IMR-90 (cell line): Measurements from ENCODE around the gene PPP1R9A.

Source experiments
- CEBPB ChIP-seq: IDR thresholded peaks from 2 replicates; pipeline ENCODE4 v1.6.1; 2012; ENCODE audit warnings: low read depth, low read length, improper control_type of control experiment
- CHD1 ChIP-seq: IDR thresholded peaks from 2 replicates; pipeline ENCODE4 v1.6.1; 2012; ENCODE audit warnings: low read depth, low read length, improper control_type of control experiment
- ELK1 ChIP-seq: fragments of 150-350 bp; IDR thresholded peaks from 2 replicates; pipeline ENCODE4 v1.6.1; 2016; ENCODE audit warnings: low read depth, mild to moderate bottlenecking, low read length, moderate library complexity, borderline replicate concordance
- MAFK ChIP-seq: IDR thresholded peaks from 2 replicates; pipeline ENCODE4 v1.6.1; 2012; ENCODE audit warnings: low read depth, low read length, improper control_type of control experiment
- MXI1 ChIP-seq: IDR thresholded peaks from 2 replicates; pipeline ENCODE4 v1.6.1; 2012; ENCODE audit warnings: low read depth, mild to moderate bottlenecking, low read length, moderate library complexity, borderline replicate concordance
- POLR2A ChIP-seq: IDR thresholded peaks from 2 replicates; pipeline ENCODE4 v1.6.1; 2012; ENCODE audit warnings: mild to moderate bottlenecking, low read depth, low read length
- RAD21 ChIP-seq: IDR thresholded peaks from 2 replicates; pipeline ENCODE4 v1.6.1; 2012; ENCODE audit warnings: low read length, improper control_type of control experiment
- RCOR1 ChIP-seq: IDR thresholded peaks from 2 replicates; pipeline ENCODE4 v1.6.1; 2012; ENCODE audit warnings: mild to moderate bottlenecking, low read length, improper control_type of control experiment; ENCODE audit not compliant: insufficient replicate concordance
- RFX5 ChIP-seq: IDR thresholded peaks from 2 replicates; pipeline ENCODE4 v1.8.0; 2012; ENCODE audit warnings: low read depth, mild to moderate bottlenecking, low read length, moderate library complexity
- SMC3 ChIP-seq: fragments of 150-350 bp; IDR thresholded peaks from 2 replicates; pipeline ENCODE4 v1.6.1; 2016; ENCODE audit warnings: low read depth, mild to moderate bottlenecking, antibody characterized with exemption, low read length, moderate library complexity
- USF2 ChIP-seq: fragments of 150-350 bp; IDR thresholded peaks from 2 replicates; pipeline ENCODE4 v1.6.1; 2017; ENCODE audit warnings: mild to moderate bottlenecking, antibody characterized with exemption, low read length, low read depth
- TF ChIP-seq, protein P1 (sequence below): conservative IDR thresholded peaks from 2 replicates; pipeline ENCODE4 v1.5.1; 2012; ENCODE audit warnings: mild to moderate bottlenecking, low read depth, low read length, improper control_type of control experiment

DNA sequence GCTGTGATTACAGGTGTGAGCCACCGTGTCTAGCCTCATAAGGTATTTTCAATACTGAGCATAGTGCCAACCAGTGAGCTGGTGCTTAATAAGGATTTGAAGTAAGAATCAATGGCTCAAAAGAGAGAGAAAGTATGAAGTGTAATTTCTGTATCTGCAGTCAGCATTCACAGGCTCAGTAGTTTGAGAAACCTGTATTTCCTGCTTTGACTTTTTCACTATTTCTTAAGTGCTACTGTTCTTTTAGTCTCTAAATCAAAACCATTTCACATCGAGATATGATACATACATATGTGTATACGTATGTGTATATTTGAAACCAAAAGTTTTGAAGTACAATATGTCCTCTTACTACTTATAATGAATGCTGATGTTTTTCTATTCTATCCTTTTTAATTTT lies 189.9 kb downstream of the PPP1R9A start:
- TF ChIP-seq, protein P1, sequence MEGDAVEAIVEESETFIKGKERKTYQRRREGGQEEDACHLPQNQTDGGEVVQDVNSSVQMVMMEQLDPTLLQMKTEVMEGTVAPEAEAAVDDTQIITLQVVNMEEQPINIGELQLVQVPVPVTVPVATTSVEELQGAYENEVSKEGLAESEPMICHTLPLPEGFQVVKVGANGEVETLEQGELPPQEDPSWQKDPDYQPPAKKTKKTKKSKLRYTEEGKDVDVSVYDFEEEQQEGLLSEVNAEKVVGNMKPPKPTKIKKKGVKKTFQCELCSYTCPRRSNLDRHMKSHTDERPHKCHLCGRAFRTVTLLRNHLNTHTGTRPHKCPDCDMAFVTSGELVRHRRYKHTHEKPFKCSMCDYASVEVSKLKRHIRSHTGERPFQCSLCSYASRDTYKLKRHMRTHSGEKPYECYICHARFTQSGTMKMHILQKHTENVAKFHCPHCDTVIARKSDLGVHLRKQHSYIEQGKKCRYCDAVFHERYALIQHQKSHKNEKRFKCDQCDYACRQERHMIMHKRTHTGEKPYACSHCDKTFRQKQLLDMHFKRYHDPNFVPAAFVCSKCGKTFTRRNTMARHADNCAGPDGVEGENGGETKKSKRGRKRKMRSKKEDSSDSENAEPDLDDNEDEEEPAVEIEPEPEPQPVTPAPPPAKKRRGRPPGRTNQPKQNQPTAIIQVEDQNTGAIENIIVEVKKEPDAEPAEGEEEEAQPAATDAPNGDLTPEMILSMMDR = no peak
- TF ChIP-seq SMC3 (no peak), ELK1 (no peak), CEBPB (no peak), RCOR1 (no peak), RAD21 (no peak), RFX5 (no peak), POLR2A (no peak), MXI1 (no peak), MAFK (no peak), USF2 (no peak), CHD1 (no peak)
